K562 (cell line): Measurements from ENCODE around the gene TAS2R10. TPM values are rescaled to one million over a fixed set of nuclear protein-coding genes. Genes with fewer than 3 reads are reported as not detected.

Experiments used
- DDX20 ChIP-seq: fragments of 450-650 bp; IDR thresholded peaks from 2 replicates; pipeline ENCODE4 v1.6.1; 2016; ENCODE audit warnings: missing genetic modification characterization, low read depth, mild to moderate bottlenecking, missing compliant biosample characterization, moderate library complexity
- polyA plus RNA-seq, 8 experiments: library from polyadenylated mRNA; depleted of rRNA in 4 of 8; stranded (reverse) in 5 of 8; unstranded in 3 of 8; fragments of >200 nt; fragmentation: Nextera tagmentation in 2 of 8; fragmentation: Illumina TruSeq in 1 of 8; extraction: Ambion mirVana in 2 of 8; extraction: Trizol in 1 of 8; gene quantifications; 2 replicates each; pipeline versions ENCODE4 v1.2.1 to v1.2.3, GENCODE V29; 2011 to 2014; ENCODE audit warnings: inconsistent platforms in 1 of 8, missing spikeins in 1 of 8
- total RNA-seq, 7 experiments: library from RNA; depleted of rRNA in 6 of 7; stranded (reverse); fragments of >200 nt in 6 of 7; fragmentation: Illumina TruSeq in 2 of 7; extraction: Trizol in 2 of 7; gene quantifications; 2 replicates each; pipeline versions ENCODE4 v1.2.1 to v1.2.3, GENCODE V29; 2011 to 2021; ENCODE audit warnings: low replicate concordance in 1 of 7
- TF ChIP-seq, protein P1 (sequence below): fragments of 250-450 bp; sonication (Bioruptor Pico); IDR thresholded peaks from 2 replicates; pipeline ENCODE4 v1.5.0; 2021; ENCODE audit warnings: mild to moderate bottlenecking, moderate library complexity
- TF ChIP-seq, protein P2 (sequence below): sonication (generic); formaldehyde crosslinking; IDR thresholded peaks from 2 replicates; pipeline ENCODE4 v1.8.1; 2023; ENCODE audit warnings: mild to moderate bottlenecking, missing genetic modification reagents
- TF ChIP-seq, protein P3 (sequence below): fragments of 250-450 bp; sonication (Bioruptor Pico); IDR thresholded peaks from 2 replicates; pipeline ENCODE4 v1.9.0; 2021; ENCODE audit warnings: mild to moderate bottlenecking, inconsistent platforms

The TAS2R10 gene
- total and polyA plus RNA-seq, 9 of the 15 experiments (the other 6 are each of a cell fraction or from before 2014, with no cell fraction given) = 0.22 to 0.51 TPM; not detected in 7

DNA sequence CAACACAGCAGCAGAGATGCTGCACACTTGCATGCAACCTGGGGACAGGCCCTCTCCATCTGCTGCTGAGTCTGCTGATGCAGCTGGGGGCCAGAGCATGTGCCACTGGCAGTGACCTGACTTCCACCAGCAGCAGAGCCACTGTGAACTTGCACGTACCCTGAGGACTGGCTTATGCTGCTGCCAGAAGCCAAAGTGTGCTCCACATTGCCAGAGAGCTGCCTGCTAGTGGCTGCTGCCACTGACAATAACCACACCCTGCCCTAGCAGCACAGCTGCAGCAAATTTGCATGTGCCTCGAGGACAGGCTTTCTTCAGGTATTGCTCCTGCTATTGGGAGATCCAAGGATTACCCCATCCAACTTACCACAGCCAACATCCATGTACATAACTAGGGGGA, 27.6 kb upstream of the TAS2R10 start (continued):
- TF ChIP-seq, protein P1, sequence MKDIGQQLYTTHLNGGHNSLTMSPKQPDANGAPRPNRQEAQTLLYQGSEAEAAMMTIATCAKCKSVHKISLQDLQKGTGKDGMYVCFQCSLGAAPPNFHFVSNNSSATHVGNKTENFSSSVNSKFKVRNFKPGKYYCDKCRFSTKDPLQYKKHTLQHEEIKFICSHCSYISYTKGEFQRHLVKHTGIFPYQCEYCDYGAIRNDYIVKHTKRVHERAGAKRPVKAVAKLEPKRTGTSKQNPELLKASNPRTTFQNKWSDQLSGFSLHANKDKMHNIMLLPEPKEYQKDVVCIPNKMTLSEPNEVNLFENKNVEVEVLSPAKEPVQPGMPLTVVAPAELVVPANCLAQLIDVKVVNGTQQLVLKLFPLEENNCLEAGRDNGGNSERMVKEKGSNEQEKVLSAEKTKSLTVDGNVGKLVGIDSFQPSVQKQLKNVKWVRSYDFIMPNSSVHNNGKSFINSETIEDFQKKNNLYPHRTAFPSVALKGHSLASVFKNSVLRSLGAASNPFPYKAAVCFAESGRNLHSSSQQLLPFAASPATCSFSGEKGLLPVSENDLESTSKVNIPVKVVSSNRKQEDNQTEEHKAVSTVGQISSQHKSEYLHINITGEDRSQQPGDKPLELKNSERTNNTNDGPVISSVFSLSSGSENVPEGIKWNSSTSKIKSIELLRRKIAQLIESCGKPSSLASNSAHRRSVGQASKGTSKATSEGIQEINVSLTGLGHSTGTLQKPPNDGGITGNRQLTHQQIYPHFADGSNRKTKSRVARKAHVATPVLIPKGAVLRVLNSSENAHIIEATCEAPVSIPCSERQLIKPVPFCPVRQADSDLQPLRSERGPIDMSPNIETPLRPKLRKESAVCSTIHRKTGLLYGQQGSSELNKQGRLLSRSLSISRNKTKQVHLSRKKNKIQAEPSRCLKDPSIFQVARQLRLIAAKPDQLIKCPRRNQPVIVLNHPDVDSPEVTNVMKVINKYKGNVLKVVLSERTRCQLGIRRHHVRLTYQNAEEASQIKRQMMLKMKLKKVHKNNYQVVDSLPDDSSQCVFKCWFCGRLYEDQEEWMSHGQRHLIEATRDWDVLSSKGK (CRISPR knock-in tag) = no peak
- TF ChIP-seq, protein P2, sequence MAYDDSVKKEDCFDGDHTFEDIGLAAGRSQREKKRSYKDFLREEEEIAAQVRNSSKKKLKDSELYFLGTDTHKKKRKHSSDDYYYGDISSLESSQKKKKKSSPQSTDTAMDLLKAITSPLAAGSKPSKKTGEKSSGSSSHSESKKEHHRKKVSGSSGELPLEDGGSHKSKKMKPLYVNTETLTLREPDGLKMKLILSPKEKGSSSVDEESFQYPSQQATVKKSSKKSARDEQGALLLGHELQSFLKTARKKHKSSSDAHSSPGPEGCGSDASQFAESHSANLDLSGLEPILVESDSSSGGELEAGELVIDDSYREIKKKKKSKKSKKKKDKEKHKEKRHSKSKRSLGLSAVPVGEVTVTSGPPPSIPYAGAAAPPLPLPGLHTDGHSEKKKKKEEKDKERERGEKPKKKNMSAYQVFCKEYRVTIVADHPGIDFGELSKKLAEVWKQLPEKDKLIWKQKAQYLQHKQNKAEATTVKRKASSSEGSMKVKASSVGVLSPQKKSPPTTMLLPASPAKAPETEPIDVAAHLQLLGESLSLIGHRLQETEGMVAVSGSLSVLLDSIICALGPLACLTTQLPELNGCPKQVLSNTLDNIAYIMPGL (CRISPR knock-in tag) = no peak
- TF ChIP-seq, protein P3, sequence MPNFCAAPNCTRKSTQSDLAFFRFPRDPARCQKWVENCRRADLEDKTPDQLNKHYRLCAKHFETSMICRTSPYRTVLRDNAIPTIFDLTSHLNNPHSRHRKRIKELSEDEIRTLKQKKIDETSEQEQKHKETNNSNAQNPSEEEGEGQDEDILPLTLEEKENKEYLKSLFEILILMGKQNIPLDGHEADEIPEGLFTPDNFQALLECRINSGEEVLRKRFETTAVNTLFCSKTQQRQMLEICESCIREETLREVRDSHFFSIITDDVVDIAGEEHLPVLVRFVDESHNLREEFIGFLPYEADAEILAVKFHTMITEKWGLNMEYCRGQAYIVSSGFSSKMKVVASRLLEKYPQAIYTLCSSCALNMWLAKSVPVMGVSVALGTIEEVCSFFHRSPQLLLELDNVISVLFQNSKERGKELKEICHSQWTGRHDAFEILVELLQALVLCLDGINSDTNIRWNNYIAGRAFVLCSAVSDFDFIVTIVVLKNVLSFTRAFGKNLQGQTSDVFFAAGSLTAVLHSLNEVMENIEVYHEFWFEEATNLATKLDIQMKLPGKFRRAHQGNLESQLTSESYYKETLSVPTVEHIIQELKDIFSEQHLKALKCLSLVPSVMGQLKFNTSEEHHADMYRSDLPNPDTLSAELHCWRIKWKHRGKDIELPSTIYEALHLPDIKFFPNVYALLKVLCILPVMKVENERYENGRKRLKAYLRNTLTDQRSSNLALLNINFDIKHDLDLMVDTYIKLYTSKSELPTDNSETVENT (CRISPR knock-in tag) = no peak
- no peak for TF ChIP-seq DDX20 (tag)
